Esophagus squamous epithelium (tissue), 5 donors: ENCODE data around the gene PDK2. TPM values are rescaled to one million over a fixed set of nuclear protein-coding genes. Genes with fewer than 3 reads are reported as not detected.

Experiments used
- DNase-seq: peaks from one replicate; lab custom pipeline; 2025; lab: John Stamatoyannopoulos, UW
- H3K27ac ChIP-seq, 4 donors: fragments of 200-600 bp; sonication (generic); one replicate each; pipeline ENCODE4 v1.5.1; 2016 to 2019; ENCODE audit warnings: mild to moderate bottlenecking in 1 of 4
- H3K27me3 ChIP-seq, 4 donors: fragments of 200-600 bp; sonication (generic); 1 replicate in 3 of 4; 2 replicates in 1 of 4; pipeline versions ENCODE4 v1.5.1 to v1.6.0; 2017 to 2021; ENCODE audit warnings: antibody characterized with exemption in 1 of 4
- H3K36me3 ChIP-seq, 3 donors: fragments of 200-600 bp; sonication (generic); one replicate each; pipeline ENCODE4 v1.5.1; 2016 to 2019
- H3K4me1 ChIP-seq, 3 donors: fragments of 200-600 bp; sonication (generic); one replicate each; pipeline ENCODE4 v1.5.1; 2017 to 2019
- H3K4me3 ChIP-seq, 4 donors: fragments of 200-600 bp; sonication (generic); 1 replicate in 3 of 4; 2 replicates in 1 of 4; pipeline ENCODE4 v1.5.1; 2016 to 2019; ENCODE audit warnings: mild to moderate bottlenecking in 2 of 4, moderate library complexity in 1 of 4
- H3K9me3 ChIP-seq, 3 donors: fragments of 200-600 bp; sonication (generic); one replicate each; pipeline ENCODE4 v1.5.1; 2016 to 2019
- POLR2A ChIP-seq, 4 donors: fragments of 450-650 bp; IDR thresholded peaks; one replicate each; pipeline ENCODE4 v1.6.1; 2017; ENCODE audit warnings: antibody characterized with exemption in 4 of 4, mild to moderate bottlenecking in 4 of 4, moderate library complexity in 3 of 4
- WGBS, 2 donors: methylation state at CpG; one replicate each; pipeline ENCODE4 v1.1.5; 2018; 5-methylcytosine and 5-hydroxymethylcytosine counted together
- intact Hi-C: fragments of 100-400 bp; cut with DNase I; formaldehyde crosslinking; loops from one replicate; pipeline ENCODE4 v1.15.0; 2022
- total RNA-seq, 4 donors: library from RNA; depleted of rRNA; stranded (reverse); fragments of >200 nt; gene quantifications; one replicate each; pipeline ENCODE4 v1.1.0, GENCODE V29; 2016
- TF ChIP-seq, protein P1 (sequence below), 6 experiments: fragments of 450-650 bp in 4 of 6; fragments of 200-600 bp in 2 of 6; sonication (generic) in 2 of 6; IDR thresholded peaks; one replicate each; pipeline ENCODE4 v1.5.1; 2016 to 2019; ENCODE audit warnings: antibody characterized with exemption in 6 of 6, mild to moderate bottlenecking in 4 of 6, moderate library complexity in 4 of 6
- donor health status: DM: yes; HTN: yes; CAD: no.

PDK2 gene
- total RNA-seq, 4 donors from 2014 or later, result 5.2 to 20.2 (median 12.8) TPM

DNA sequence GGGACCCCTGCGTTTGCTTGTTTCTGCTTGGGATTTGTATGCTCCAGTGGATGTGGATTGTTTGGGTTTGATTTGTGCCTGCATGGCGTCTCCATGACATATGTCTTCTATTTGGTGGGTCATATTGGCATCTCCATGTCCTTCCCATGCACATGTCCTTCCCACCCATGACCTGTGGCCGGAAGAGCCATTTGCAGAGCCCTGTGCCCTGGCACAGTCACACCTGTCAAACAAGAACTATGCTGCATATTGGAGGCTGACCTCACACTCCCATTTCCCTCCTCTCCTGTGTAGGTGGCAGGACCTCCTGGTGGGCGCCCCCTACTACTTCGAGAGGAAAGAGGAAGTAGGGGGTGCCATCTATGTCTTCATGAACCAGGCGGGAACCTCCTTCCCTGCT lies 23.5 kb upstream of the PDK2 start:
- TF ChIP-seq, protein P1, sequence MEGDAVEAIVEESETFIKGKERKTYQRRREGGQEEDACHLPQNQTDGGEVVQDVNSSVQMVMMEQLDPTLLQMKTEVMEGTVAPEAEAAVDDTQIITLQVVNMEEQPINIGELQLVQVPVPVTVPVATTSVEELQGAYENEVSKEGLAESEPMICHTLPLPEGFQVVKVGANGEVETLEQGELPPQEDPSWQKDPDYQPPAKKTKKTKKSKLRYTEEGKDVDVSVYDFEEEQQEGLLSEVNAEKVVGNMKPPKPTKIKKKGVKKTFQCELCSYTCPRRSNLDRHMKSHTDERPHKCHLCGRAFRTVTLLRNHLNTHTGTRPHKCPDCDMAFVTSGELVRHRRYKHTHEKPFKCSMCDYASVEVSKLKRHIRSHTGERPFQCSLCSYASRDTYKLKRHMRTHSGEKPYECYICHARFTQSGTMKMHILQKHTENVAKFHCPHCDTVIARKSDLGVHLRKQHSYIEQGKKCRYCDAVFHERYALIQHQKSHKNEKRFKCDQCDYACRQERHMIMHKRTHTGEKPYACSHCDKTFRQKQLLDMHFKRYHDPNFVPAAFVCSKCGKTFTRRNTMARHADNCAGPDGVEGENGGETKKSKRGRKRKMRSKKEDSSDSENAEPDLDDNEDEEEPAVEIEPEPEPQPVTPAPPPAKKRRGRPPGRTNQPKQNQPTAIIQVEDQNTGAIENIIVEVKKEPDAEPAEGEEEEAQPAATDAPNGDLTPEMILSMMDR (IDR thresholded peaks at IDR 0.05), result no peak
- no peak for TF ChIP-seq POLR2A (IDR thresholded peaks at IDR 0.05)
- WGBS, 2 donors, result 75 to 88% methylated on average over 4 of the region's 6 CpGs
- intact Hi-C loops, result no loop called here

DNA sequence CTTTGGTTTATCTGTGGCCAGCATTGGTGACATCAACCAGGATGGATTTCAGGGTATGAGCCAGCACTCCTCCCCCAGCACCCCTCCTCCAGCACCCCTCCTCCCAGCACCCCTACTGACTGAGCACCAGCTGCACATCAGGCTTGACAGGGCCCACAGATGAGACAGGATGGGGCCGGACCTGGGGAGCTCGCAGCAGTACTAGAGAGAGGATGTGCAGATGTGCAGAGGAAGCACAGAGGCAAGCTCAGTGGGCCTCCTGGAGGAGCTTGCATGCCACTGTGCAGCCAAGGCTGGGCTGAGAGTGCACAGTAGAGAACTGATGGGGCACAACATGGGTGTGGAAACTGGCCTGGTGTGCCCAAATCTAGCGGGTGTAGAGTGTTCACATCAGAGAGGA lies 23.0 kb upstream of the PDK2 start:
- TF ChIP-seq, protein P1 (IDR thresholded peaks at IDR 0.05), result no peak
- no peak for TF ChIP-seq POLR2A (IDR thresholded peaks at IDR 0.05)

More for the DNA sequence above, 23.5 kb upstream of the PDK2 start:
- Histone ChIP-seq H3K36me3 (peaks cover 29 to 98% (median 60%) of the 10 kb centered on the region in 3 donors), H3K9me3 (no peaks in the 10 kb centered on the region), H3K4me3 (no peak overlapping the region), H3K27ac (no peak overlapping the region), H3K27me3 (no peaks in the 10 kb centered on the region), H3K4me1 (peaks cover 0 to 4% (median 0%) of the 10 kb centered on the region in 3 donors)
- DNase-seq, result no peak

DNA sequence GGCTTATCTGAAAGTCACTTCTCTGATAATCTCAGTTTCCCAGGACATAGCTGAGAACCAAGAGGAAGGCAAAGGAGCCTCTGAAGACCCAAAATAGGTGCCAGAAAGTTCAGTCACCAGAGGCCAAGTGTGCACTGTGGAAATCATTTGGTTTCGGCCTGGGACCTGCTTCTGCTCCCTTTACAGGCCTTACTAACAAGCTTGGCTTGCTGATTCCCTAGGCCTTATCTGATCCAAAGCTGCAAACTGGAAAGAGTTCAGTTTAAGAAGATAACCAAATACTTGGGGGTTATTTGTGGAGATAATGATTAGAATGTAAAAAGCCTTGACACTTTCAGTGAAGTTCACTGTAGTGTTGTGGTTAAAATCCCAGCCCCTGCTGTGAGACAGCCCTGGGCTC lies 22.2 kb upstream of the PDK2 start:
- 80 to 89% methylated on average over 1 of the region's 1 CpG for WGBS, 2 donors
- H3K4me3 ChIP-seq, result no peak overlapping the region
- no peaks in the 10 kb centered on the region for H3K27me3 ChIP-seq
- no peak for TF ChIP-seq POLR2A (IDR thresholded peaks at IDR 0.05)
- TF ChIP-seq, protein P1 (IDR thresholded peaks at IDR 0.05), result no peak
- peaks cover 32 to 98% (median 57%) of the 10 kb centered on the region in 3 donors for H3K36me3 ChIP-seq
- H3K27ac ChIP-seq, result no peak overlapping the region
- no peak for DNase-seq
- H3K4me1 ChIP-seq, result no peaks in the 10 kb centered on the region
- H3K9me3 ChIP-seq, result no peaks in the 10 kb centered on the region
- intact Hi-C loops, result no loop called here

More for the DNA sequence above, 23.0 kb upstream of the PDK2 start:
- H3K36me3 ChIP-seq, result peaks cover 32 to 98% (median 62%) of the 10 kb centered on the region in 3 donors
- 67 to 100% methylated on average over 1 to 2 of the region's 3 CpGs for WGBS, 2 donors
- H3K4me1 ChIP-seq, result no peaks in the 10 kb centered on the region
- H3K4me3 ChIP-seq, result no peak overlapping the region
- no peak for DNase-seq
- no peaks in the 10 kb centered on the region for H3K9me3 ChIP-seq
- no peak overlapping the region for H3K27ac ChIP-seq
- intact Hi-C loops, result no loop called here
- no peaks in the 10 kb centered on the region for H3K27me3 ChIP-seq

DNA sequence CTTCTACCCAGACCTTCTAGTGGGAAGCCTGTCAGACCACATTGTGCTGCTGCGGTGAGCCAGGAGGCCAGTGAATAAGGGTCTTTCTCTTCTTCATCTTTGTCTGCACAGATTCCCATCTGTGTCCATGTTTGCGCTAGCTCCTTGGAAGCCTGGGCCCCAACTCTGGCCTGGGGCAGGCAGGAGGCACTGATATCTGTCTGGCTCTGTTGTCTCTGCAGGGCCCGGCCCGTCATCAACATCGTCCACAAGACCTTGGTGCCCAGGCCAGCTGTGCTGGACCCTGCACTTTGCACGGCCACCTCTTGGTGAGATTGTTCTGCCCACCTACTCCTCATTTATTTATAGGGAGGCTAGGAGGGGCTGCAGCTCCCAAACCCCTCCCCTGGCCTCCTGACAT lies 20.9 kb upstream of the PDK2 start:
- no peak overlapping the region for H3K4me3 ChIP-seq
- no peaks in the 10 kb centered on the region for H3K27me3 ChIP-seq
- H3K36me3 ChIP-seq, result peaks cover 32 to 99% (median 58%) of the 10 kb centered on the region in 3 donors
- H3K27ac ChIP-seq, result no peak overlapping the region
- TF ChIP-seq, protein P1 (IDR thresholded peaks at IDR 0.05), result no peak
- TF ChIP-seq POLR2A (IDR thresholded peaks at IDR 0.05), result no peak
- intact Hi-C loops, result no loop called here
- H3K4me1 ChIP-seq, result peaks cover 0 to 4% (median 0%) of the 10 kb centered on the region in 3 donors
- 83 to 97% methylated on average over 5 to 6 of the region's 6 CpGs for WGBS, 2 donors
- H3K9me3 ChIP-seq, result no peaks in the 10 kb centered on the region
- no peak for DNase-seq

DNA sequence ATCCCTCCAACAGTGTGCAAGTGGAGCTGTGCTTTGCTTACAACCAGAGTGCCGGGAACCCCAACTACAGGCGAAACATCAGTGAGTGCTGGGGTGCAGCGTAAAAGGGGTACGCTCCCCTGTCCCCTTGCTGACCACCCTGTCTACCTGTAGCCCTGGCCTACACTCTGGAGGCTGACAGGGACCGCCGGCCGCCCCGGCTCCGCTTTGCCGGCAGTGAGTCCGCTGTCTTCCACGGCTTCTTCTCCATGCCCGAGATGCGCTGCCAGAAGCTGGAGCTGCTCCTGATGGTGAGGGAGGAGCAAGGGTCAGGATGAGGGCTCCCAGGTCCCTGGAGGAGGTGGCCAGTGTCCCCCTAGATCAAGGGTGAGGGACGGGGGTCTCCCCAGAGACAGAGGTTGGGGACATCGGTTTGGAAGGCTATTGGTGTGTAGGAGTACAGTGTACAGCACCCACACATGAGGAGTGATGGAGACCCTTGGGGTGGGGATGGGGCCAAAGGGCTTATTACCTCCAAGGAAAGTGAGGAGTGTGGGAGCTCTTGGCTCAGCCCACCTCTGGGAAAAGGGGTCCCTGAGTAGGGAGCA lies 19.6 kb upstream of the PDK2 start:
- H3K36me3 ChIP-seq, result peaks cover 23 to 99% (median 62%) of the 10 kb centered on the region in 3 donors
- H3K9me3 ChIP-seq, result no peaks in the 10 kb centered on the region
- intact Hi-C loops, result no loop called here
- no peak overlapping the region for H3K27ac ChIP-seq
- no peak for DNase-seq
- no peaks in the 10 kb centered on the region for H3K27me3 ChIP-seq
- TF ChIP-seq, protein P1 (IDR thresholded peaks at IDR 0.05), result no peak
- TF ChIP-seq POLR2A (IDR thresholded peaks at IDR 0.05), result no peak
- WGBS, 2 donors, result 80 to 95% methylated on average over 2 to 14 of the region's 16 CpGs
- no peak overlapping the region for H3K4me3 ChIP-seq
- peaks cover 2 to 14% (median 6%) of the 10 kb centered on the region in 3 donors for H3K4me1 ChIP-seq
